ENCODE results near the gene IL11.

IL11 gene

DNA sequence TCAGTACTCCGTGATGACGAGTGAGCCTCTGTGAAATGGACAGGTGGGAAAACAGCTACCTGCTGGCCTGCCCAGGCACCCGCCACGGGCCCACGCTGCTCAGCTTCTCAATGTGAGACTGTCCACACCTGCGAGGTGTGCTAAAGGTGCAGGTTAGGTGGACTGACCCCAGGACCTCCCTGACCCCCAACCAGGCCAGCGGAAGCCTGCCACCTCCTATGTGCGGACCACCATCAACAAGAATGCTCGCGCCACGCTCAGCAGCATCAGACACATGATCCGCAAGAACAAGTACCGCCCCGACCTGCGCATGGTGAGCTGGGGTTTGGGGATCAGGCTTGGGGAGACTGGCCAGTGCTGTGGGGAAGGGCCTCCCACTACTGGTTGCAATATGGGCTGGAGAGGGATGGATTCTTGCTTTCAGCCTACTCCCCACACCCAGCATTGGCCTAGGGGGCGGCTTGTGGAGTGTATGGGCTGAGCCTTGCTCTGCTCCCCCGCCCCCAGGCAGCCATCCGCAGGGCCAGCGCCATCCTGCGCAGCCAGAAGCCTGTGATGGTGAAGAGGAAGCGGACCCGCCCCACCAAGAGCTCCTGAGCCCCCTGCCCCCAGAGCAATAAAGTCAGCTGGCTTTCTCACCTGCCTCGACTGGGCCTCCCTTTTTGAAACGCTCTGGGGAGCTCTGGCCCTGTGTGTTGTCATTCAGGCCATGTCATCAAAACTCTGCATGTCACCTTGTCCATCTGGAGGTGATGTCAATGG lies 17.7 kb upstream of the IL11 start:
- no peak for TF ChIP-seq TCF12 (IDR thresholded peaks at IDR 0.05; ENCODE audit: low read depth)
- no peak for TF ChIP-seq ZBTB7A (IDR thresholded peaks at IDR 0.05; ENCODE audit: low read depth)
- TF ChIP-seq CREB1 (IDR thresholded peaks at IDR 0.05; ENCODE audit: low read depth), result no peak
- TF ChIP-seq EGR1 (IDR thresholded peaks at IDR 0.05), result no peak
- TF ChIP-seq, protein P1, sequence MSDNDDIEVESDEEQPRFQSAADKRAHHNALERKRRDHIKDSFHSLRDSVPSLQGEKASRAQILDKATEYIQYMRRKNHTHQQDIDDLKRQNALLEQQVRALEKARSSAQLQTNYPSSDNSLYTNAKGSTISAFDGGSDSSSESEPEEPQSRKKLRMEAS (IDR thresholded peaks at IDR 0.05), result no peak
- no peak for TF ChIP-seq FOXM1 (IDR thresholded peaks at IDR 0.05; ENCODE audit: borderline replicate concordance, low read depth)
- no peak for TF ChIP-seq NFIC (IDR thresholded peaks at IDR 0.05)
- TF ChIP-seq, protein P2, sequence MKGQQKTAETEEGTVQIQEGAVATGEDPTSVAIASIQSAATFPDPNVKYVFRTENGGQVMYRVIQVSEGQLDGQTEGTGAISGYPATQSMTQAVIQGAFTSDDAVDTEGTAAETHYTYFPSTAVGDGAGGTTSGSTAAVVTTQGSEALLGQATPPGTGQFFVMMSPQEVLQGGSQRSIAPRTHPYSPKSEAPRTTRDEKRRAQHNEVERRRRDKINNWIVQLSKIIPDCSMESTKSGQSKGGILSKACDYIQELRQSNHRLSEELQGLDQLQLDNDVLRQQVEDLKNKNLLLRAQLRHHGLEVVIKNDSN (IDR thresholded peaks at IDR 0.05), result no peak
- no peak for TF ChIP-seq TAF1 (IDR thresholded peaks at IDR 0.05; ENCODE audit: low read depth)
- TF ChIP-seq YY1 (IDR thresholded peaks at IDR 0.05; ENCODE audit: low read depth), result no peak
- no peak for TF ChIP-seq EP300 (IDR thresholded peaks at IDR 0.05; ENCODE audit: borderline replicate concordance)
- TF ChIP-seq CEBPB (IDR thresholded peaks at IDR 0.05), result no peak
- no peak for TF ChIP-seq RAD21 (IDR thresholded peaks at IDR 0.05; ENCODE audit: low read depth)

DNA sequence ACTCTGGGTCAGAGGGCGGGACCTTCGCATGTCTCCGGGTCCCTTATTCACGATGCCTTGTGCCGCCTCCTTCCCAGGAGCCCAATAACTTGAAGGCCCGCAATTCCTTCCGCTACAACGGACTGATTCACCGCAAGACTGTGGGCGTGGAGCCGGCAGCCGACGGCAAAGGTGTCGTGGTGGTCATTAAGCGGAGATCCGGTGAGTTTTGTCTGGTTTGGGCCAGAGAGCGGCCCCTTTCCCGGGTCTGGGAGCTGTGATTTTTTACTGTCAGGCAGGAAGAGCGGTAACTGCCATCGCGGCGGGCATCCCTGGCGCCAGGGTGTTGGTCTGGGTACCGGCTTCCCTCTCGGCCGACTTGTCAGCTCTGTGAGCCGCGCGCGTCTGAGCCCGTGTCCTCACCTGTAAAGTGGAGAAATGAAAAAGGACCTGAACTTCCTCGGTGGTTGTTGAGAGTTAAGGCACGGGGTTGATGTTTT lies 16.3 kb upstream of the IL11 start:
- TF ChIP-seq ZBTB7A (IDR thresholded peaks at IDR 0.05; ENCODE audit: low read depth) (no peak), CEBPB (IDR thresholded peaks at IDR 0.05) (no peak), CREB1 (IDR thresholded peaks at IDR 0.05; ENCODE audit: low read depth) (no peak), FOXM1 (IDR thresholded peaks at IDR 0.05; ENCODE audit: borderline replicate concordance, low read depth) (no peak), EP300 (IDR thresholded peaks at IDR 0.05; ENCODE audit: borderline replicate concordance) (no peak), EGR1 (IDR thresholded peaks at IDR 0.05) (no peak), RAD21 (IDR thresholded peaks at IDR 0.05; ENCODE audit: low read depth) (no peak), YY1 (IDR thresholded peaks at IDR 0.05; ENCODE audit: low read depth) (no peak), NFIC (IDR thresholded peaks at IDR 0.05) (no peak), TEAD4 (IDR thresholded peaks at IDR 0.05) (no peak), TAF1 (IDR thresholded peaks at IDR 0.05; ENCODE audit: low read depth) (no peak), TCF12 (IDR thresholded peaks at IDR 0.05; ENCODE audit: low read depth) (no peak)
- TF ChIP-seq, protein P2 (IDR thresholded peaks at IDR 0.05), result no peak
- TF ChIP-seq, protein P1 (IDR thresholded peaks at IDR 0.05), result no peak
- TF ChIP-seq, protein P3, sequence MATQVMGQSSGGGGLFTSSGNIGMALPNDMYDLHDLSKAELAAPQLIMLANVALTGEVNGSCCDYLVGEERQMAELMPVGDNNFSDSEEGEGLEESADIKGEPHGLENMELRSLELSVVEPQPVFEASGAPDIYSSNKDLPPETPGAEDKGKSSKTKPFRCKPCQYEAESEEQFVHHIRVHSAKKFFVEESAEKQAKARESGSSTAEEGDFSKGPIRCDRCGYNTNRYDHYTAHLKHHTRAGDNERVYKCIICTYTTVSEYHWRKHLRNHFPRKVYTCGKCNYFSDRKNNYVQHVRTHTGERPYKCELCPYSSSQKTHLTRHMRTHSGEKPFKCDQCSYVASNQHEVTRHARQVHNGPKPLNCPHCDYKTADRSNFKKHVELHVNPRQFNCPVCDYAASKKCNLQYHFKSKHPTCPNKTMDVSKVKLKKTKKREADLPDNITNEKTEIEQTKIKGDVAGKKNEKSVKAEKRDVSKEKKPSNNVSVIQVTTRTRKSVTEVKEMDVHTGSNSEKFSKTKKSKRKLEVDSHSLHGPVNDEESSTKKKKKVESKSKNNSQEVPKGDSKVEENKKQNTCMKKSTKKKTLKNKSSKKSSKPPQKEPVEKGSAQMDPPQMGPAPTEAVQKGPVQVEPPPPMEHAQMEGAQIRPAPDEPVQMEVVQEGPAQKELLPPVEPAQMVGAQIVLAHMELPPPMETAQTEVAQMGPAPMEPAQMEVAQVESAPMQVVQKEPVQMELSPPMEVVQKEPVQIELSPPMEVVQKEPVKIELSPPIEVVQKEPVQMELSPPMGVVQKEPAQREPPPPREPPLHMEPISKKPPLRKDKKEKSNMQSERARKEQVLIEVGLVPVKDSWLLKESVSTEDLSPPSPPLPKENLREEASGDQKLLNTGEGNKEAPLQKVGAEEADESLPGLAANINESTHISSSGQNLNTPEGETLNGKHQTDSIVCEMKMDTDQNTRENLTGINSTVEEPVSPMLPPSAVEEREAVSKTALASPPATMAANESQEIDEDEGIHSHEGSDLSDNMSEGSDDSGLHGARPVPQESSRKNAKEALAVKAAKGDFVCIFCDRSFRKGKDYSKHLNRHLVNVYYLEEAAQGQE (IDR thresholded peaks at IDR 0.05; ENCODE audit: low read depth), result no peak

DNA sequence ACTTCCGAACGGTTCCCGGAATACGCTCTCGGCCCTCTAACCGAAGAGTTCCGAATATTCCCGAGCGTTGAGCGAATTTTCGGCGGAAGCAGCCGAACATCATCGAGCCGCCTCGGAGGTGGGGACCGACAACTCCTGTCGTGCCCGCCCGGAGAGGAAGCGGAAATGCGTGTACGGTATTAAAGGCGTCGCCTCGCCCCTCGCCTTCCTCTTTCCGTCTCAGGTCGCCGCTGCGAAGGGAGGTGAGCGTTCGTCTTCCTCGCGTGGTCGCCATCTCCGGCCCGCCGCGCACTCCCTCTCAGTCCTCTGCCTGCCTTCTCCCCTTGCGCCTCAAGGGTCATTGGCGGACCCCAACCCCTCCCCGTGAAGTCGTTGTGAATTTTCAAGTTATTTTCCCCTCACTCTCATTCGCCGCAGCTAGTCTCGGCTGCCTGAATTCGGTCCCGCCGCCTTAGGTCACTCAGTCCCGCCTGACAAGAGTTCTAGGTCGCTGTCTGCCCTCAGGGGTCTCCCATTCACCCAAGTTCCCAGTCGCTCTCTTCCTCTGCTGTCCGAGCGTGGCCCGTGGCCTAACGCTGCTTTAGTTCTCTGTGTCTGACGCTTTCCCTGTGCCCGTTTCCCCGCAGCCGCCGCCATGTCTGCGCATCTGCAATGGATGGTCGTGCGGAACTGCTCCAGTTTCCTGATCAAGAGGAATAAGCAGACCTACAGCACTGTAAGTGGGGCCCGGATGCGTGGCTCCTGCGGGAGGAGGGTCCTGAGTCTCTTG lies 15.6 kb upstream of the IL11 start, which contains the start of gene RPL28:
Gene RPL28 (plus strand): TSS at position 209 of the 769 bp plus-strand sequence. CDS start 426 bp downstream, at position 635.
- TF ChIP-seq, protein P2 (IDR thresholded peaks at IDR 0.05), result peak; percentile 35; the same call in 1 of the 2 replicates
- TF ChIP-seq FOXM1 (IDR thresholded peaks at IDR 0.05; ENCODE audit: borderline replicate concordance, low read depth) (no peak), YY1 (IDR thresholded peaks at IDR 0.05; ENCODE audit: low read depth) (peak; percentile 80), CEBPB (IDR thresholded peaks at IDR 0.05) (no peak), TCF12 (IDR thresholded peaks at IDR 0.05; ENCODE audit: low read depth) (peak; percentile 49; the same call in 1 of the 2 replicates), NFIC (IDR thresholded peaks at IDR 0.05) (no peak), TAF1 (IDR thresholded peaks at IDR 0.05; ENCODE audit: low read depth) (peak; percentile 100), CREB1 (IDR thresholded peaks at IDR 0.05; ENCODE audit: low read depth) (peak; percentile 52; the same call in 1 of the 2 replicates), TEAD4 (IDR thresholded peaks at IDR 0.05) (peak; percentile 34; the same call in 1 of the 2 replicates)
- TF ChIP-seq, protein P1 (IDR thresholded peaks at IDR 0.05), result peak; percentile 71
- TF ChIP-seq, protein P3 (IDR thresholded peaks at IDR 0.05; ENCODE audit: low read depth), result no peak

All from Ishikawa (cell line).